ENCODE results near the gene PILRB.
"Not testable (repeated sequence)": the region's sequence is repeated elsewhere in the genome, so short reads cannot be mapped to it uniquely, and the experiment has no call there.

PILRB gene
- total RNA-seq: 18.3 to 31.5 (median 21.9) reads per million in 4 donors

GRCh38 chr7:100358027-100358856, at the start of gene PILRB:
Gene PILRB (plus strand): TSS chr7:100358117. CDS start chr7:100358303, 186 bp downstream.
- DNase-seq: no peak

- DNase-seq: not testable (repeated sequence)
Measured at GRCh38 chr7:100318329-100318728, 39.6 kb upstream of the PILRB start.

- not testable (repeated sequence) for DNase-seq
Measured at GRCh38 chr7:100321648-100322047, 36.3 kb upstream of the PILRB start.

GRCh38 chr7:100324194-100324593, 33.7 kb upstream of the PILRB start:
- DNase-seq: not testable (repeated sequence)

- not testable (repeated sequence) for DNase-seq
Measured at GRCh38 chr7:100325671-100326070, 32.2 kb upstream of the PILRB start.

- not testable (repeated sequence) for DNase-seq
Measured at GRCh38 chr7:100326914-100327313, 31.0 kb upstream of the PILRB start.

- peak; percentile 78 to 91 (median 81) for DNase-seq
Measured at GRCh38 chr7:100335566-100336466, 22.1 kb upstream of the PILRB start.

GRCh38 chr7:100338083-100338696, 19.7 kb upstream of the PILRB start:
- DNase-seq: not testable (repeated sequence)

GRCh38 chr7:100341286-100341685, 16.6 kb upstream of the PILRB start:
- DNase-seq: not testable (repeated sequence)

GRCh38 chr7:100342765-100343164, 15.2 kb upstream of the PILRB start:
- DNase-seq: no peak

GRCh38 chr7:100344124-100344559, 13.8 kb upstream of the PILRB start:
- not testable (repeated sequence) for DNase-seq

GRCh38 chr7:100344560-100345287, 13.2 kb upstream of the PILRB start:
- peak; percentile 69 to 95 (median 84) for DNase-seq

- DNase-seq: peak; percentile 33 to 65 (median 44)
Measured at GRCh38 chr7:100345288-100345672, 12.6 kb upstream of the PILRB start.

- DNase-seq: no peak
Measured at GRCh38 chr7:100346921-100347320, 11.0 kb upstream of the PILRB start.

GRCh38 chr7:100348805-100349204, 9.1 kb upstream of the PILRB start:
- no peak for DNase-seq

- no peak for DNase-seq
Measured at GRCh38 chr7:100349757-100350156, 8.2 kb upstream of the PILRB start.

- no peak for DNase-seq
Measured at GRCh38 chr7:100351657-100352058, 6.3 kb upstream of the PILRB start.

GRCh38 chr7:100352230-100352781, 5.6 kb upstream of the PILRB start:
- not testable (repeated sequence) for DNase-seq

- DNase-seq: no peak
Measured at GRCh38 chr7:100352984-100353684, 4.8 kb upstream of the PILRB start.

- DNase-seq: no peak
Measured at GRCh38 chr7:100353685-100354330, 4.1 kb upstream of the PILRB start.

Measured in T-helper 1 cell (primary cell).